Neuron (in vitro differentiated cells): ENCODE measurements around the gene CTDNEP1.

Experiments
- H2AFZ ChIP-seq: one replicate; pipeline ENCODE4 v1.6.1; 2013; ENCODE audit warnings: low read depth, mild to moderate bottlenecking, inconsistent platforms, low read length, moderate library complexity
- H3K27me3 ChIP-seq: one replicate; pipeline ENCODE4 v1.6.1; 2013; ENCODE audit warnings: low read length; ENCODE audit not compliant: insufficient read depth
- H3K36me3 ChIP-seq: one replicate; pipeline ENCODE4 v1.6.1; 2013; ENCODE audit warnings: low read length; ENCODE audit not compliant: insufficient read depth
- H3K4me1 ChIP-seq: one replicate; pipeline ENCODE4 v1.6.1; 2013; ENCODE audit warnings: low read length; ENCODE audit not compliant: insufficient read depth
- H3K4me3 ChIP-seq: 2 replicates; pipeline ENCODE4 v1.5.1; 2013; ENCODE audit warnings: mild to moderate bottlenecking, low read length, moderate library complexity
- H3K9me3 ChIP-seq: one replicate; pipeline ENCODE4 v1.6.1; 2013; ENCODE audit warnings: low read length

CTDNEP1 gene

DNA sequence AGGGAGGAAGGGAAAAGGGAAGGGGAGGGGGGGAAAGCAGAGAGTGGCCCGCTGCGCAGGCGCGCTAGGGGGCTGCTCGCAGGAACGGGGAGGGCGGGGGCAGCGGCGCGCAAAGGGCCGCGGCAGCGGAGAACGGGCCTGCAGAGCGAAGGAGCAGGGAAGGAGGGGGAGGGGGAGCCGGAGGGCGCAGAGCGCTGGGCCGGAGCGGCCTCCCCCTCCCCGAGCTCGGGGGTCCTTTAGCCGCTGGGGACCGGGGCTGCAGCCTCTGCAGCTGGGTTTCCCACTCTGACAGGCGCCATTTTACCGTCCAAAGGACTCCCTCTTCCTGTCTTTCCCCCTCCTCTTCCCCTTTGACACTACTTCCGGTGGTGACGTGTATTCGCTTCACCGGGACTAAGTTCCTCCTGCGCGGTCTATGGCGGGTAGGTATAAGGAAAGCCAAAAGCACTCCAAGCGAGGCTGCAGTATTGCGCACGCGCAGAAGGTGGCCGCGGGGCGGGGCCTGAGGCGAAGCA lies at the start of gene CTDNEP1:
TSS of gene CTDNEP1 (minus strand) at position 74 of the 515 bp plus-strand sequence. CDS start 438 bp downstream, outside the sequence.
- H2AFZ ChIP-seq: peak within 1 kb of the TSS; percentile 47
- H3K36me3 ChIP-seq: peaks cover 35% of the 10 kb centered on the region
- no peaks in the 10 kb centered on the region for H3K27me3 ChIP-seq
- H3K4me1 ChIP-seq: peaks cover 26% of the 10 kb centered on the region
- H3K4me3 ChIP-seq: peak within 1 kb of the TSS; percentile 92
- H3K9me3 ChIP-seq: no peaks in the 10 kb centered on the region

DNA sequence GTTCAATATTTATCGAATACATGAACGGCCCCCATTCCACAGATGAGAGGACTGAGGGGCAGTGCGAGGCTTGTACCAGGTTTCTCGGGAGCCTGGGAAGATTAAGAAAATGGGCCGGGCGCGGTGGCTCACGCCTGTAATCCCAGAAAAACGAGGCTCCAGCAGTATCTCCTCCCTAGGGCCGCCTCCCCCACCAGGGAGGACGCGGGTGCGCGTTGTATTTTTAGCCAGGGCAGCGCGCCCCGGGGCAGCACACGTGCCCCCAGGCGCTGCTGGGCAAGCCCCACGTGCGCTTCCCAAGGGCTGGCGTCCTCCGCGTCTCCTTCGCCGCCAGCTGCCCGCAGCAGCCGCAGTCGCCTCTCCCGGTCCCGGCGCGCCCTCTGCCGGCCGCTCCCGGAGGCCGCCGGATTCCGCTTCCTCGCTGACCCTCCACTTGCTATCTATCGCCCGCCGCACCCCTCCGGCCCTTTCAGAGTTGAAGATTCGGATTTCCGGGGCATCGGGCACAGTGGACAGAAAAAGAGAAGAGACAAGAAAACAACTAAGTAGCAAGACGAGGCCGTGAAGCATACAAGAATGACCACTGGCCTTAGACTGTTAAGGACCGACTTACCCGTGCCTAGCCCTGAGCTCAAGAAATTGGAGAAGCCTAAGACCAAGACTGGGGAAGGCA lies 44.8 kb upstream of the CTDNEP1 start:
- Histone ChIP-seq H3K9me3 (no peaks in the 10 kb centered on the region), H3K4me3 (no peak overlapping the region), H2AFZ (no peak overlapping the region), H3K27me3 (peaks cover 50% of the 10 kb centered on the region), H3K4me1 (peaks cover 18% of the 10 kb centered on the region), H3K36me3 (no peaks in the 10 kb centered on the region)

DNA sequence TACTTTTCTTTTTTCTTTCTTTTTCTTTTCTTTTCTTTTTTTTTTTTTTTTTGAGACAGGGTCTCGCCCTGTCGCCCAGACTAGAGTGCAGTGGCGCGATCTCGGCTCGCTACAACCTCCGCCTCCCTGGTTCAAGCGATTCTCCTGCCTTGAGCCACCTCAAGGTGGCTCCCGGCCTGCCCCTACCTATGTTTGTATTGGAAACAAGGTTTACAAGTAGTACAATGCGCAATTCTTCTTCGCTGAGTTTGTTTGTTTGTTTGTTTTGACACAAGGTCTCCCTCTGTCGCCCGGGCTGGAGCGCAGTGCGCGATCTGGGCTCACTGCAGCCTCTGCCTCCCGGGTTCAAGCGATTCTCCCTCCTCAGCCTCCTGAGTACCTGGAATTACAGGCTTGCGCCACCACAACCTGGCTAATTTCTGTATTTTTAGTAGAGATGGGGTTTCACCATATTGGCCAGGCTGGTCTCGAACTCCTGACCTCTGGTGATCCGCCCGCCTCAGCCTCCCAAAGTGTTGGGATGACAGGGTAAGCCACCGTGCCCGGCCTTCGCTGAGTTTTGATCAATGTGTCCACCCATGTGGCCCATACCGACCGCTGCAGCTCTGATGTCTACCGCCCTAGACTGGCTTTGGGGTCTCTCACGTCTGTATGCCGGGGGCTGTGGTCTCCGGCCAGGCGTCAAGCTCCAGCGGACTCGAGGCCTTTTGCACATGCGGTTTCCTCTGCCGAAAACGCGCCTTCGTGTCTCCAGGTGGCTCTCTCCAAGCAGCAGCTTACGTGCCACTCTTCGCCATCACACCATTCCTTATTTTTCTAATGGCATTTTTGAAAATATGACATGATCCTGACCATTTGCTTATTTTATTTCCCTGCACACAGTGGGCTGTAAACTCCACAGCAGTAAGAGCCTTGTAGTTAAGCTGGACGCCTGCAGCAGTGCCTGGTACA lies 44.0 kb upstream of the CTDNEP1 start:
- no peak overlapping the region for H3K4me3 ChIP-seq
- H2AFZ ChIP-seq: no peak overlapping the region
- no peaks in the 10 kb centered on the region for H3K9me3 ChIP-seq
- H3K27me3 ChIP-seq: peaks cover 49% of the 10 kb centered on the region
- H3K36me3 ChIP-seq: no peaks in the 10 kb centered on the region
- peaks cover 18% of the 10 kb centered on the region for H3K4me1 ChIP-seq

DNA sequence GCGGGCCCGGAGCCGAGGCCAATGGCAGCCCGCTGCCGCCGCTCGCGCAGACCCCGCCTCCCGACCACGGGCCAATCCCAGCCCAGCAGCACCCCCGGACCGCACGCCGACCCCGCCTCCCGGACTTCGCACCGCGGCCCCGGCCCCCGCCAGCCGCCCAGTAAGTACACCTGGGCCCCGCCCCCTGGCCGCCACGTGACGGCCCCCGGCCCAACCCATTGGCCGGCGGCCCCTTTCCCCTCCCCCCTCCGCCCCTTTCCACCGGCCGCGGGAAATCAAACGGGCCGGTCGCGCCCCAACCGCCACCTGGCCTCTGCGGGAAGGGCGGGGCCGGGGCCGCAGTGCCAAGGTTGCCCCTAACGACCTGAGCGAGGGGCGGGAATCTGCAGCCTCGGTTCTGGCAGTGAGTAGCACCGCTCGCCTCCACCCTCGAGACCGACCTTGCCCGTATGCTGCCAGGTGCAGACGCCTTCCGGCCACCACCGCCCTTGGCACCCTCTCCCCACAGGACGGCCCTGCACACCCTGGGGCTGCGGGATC lies 43.1 kb upstream of the CTDNEP1 start, which contains the start of gene YBX2:
TSS of gene YBX2 (minus strand) at position 26 of the 540 bp plus-strand sequence. CDS start 139 bp downstream, outside the sequence.
- peaks cover 42% of the 10 kb centered on the region for H3K27me3 ChIP-seq
- no peaks in the 10 kb centered on the region for H3K36me3 ChIP-seq
- H3K4me3 ChIP-seq: peak within 1 kb of the TSS; percentile 30
- peaks cover 18% of the 10 kb centered on the region for H3K4me1 ChIP-seq
- H3K9me3 ChIP-seq: no peaks in the 10 kb centered on the region
- H2AFZ ChIP-seq: peak within 1 kb of the TSS; percentile 3

DNA sequence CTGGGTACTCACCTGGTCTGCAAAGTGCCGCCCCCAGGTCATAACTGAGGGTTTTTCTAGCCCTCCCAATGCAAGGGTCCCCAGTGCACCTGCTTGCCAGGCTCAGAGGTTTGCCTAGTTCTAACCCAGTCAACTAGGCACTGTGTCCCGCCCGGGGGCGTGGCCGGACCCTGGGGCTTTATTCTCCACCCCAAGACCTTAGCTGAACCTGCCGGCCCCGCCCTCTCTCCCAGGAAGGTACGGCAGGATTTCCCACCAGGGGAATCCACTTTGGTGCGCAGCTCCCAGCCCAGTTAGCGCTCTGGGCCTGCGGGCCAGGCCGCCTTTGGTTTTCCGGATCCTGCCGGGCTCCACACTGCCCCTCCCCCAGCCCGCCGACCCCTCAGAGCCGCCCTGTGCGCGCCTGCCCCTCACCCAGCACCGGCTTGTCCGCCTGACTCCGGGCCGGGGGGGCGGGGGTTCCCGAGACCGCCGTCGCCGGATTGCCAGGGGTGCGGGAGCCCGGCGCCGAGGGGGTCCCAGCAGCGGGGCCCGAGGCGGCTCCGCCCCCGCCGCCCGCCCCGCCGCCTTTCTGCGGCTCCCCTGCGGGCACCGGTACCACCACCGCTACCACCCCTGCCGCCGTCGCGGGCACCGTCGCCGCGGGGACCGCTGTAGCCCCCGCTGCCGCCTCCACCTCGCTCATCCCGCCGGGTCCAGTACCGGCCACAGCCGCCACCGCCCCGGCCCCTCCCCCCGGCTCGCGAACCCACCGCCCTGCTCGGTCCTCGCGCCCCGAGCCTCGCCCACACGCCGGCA lies 42.5 kb upstream of the CTDNEP1 start:
- H3K27me3 ChIP-seq: peaks cover 41% of the 10 kb centered on the region
- peak overlapping the region; percentile 3 for H2AFZ ChIP-seq
- no peaks in the 10 kb centered on the region for H3K9me3 ChIP-seq
- H3K36me3 ChIP-seq: no peaks in the 10 kb centered on the region
- H3K4me3 ChIP-seq: peak overlapping the region; percentile 4
- H3K4me1 ChIP-seq: peaks cover 18% of the 10 kb centered on the region

DNA sequence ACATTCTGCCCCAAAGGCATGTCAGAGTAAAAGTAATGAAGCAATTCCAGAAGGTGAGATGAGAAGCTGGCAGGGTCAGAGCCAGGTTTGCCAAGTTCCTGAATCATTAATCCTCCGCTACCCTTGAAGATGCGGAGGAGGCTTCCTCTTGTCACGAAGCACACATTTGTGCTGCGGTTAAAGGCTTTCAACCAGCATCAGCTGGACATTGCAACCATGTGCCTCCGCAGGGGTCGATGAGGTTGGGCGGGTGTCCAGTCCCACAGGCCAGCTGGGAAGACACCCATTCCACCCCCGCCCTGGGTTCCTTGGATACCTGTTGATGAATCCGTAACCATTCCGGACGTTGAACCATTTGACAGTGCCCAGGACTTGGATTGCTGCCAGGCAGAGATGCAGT lies 41.6 kb upstream of the CTDNEP1 start:
- Histone ChIP-seq H3K27me3 (peaks cover 41% of the 10 kb centered on the region), H3K9me3 (no peaks in the 10 kb centered on the region), H3K4me1 (peaks cover 18% of the 10 kb centered on the region), H3K36me3 (no peaks in the 10 kb centered on the region), H3K4me3 (no peak overlapping the region), H2AFZ (no peak overlapping the region)

- peaks cover 41% of the 10 kb centered on the region for H3K27me3 ChIP-seq
- H3K4me3 ChIP-seq: no peak overlapping the region
- no peaks in the 10 kb centered on the region for H3K36me3 ChIP-seq
These were observed 41.2 kb upstream of the CTDNEP1 start for GRCh38 chr17:7292729-7293128.

DNA sequence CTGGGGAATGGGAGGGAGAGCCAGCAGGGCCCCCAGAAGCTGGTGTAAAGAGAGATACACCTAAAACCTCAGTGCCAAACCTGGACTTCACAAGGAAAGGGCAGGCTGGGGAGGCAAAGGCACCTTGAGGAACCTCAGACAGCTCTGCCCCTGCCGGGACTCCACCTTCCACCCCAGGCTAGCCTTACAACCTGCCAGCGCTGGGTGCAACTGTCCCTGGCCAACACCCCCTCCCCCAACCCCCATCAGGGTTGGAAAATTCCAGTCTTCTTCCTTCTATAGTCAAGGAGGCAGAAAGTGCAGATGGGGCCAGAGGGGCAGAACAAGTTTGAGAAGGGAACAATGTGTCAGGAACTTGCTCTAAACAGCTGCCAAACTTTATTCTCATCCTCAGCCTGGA lies 40.7 kb upstream of the CTDNEP1 start:
- Histone ChIP-seq H3K4me1 (peaks cover 18% of the 10 kb centered on the region), H3K9me3 (no peaks in the 10 kb centered on the region), H2AFZ (no peak overlapping the region), H3K4me3 (no peak overlapping the region), H3K36me3 (no peaks in the 10 kb centered on the region), H3K27me3 (peaks cover 41% of the 10 kb centered on the region)

More at GRCh38 chr17:7292729-7293128, 41.2 kb upstream of the CTDNEP1 start:
- H2AFZ ChIP-seq: no peak overlapping the region
- no peaks in the 10 kb centered on the region for H3K9me3 ChIP-seq
- peaks cover 18% of the 10 kb centered on the region for H3K4me1 ChIP-seq

DNA sequence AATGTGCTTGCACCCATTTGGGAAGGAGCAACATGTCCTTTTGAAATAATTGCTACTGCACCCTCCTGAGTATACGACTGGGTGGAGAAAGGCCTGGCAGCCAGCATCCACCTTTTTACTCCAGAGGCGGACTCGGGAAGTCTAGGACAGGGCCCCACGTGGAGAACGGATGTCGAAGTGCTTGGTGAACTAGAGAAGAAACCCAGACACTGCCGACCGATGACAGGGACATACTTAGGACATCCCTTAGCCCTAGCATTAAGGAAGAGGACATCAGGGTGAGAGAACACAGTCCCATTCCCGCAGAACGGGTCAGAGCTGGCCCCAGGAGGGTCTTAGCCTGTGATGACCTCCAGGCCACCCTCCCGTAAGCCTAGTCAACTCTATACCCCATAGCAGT lies 39.2 kb upstream of the CTDNEP1 start:
- Histone ChIP-seq H3K27me3 (peaks cover 33% of the 10 kb centered on the region), H3K36me3 (no peaks in the 10 kb centered on the region), H3K4me3 (no peak overlapping the region), H3K9me3 (no peaks in the 10 kb centered on the region), H3K4me1 (peaks cover 12% of the 10 kb centered on the region), H2AFZ (no peak overlapping the region)

DNA sequence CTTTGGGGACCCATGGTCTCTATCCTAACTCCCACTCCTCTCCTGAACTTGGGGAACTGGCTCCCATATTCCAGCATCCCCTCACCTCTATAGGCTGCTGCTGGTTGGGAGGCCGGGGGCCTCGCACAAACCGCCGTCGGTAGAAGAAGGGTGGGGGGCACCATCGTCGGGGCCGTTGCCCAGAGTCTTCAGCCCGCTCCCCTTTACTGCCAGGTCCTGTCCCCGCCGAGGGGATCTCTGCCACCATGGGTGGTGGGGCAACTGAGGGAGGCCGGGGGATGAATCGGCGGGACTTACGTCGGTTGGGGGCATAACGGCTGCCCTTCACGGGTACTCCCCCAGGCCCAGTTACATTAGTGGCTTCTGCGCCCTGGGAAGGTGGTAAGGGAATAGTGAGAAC lies 38.6 kb upstream of the CTDNEP1 start:
- H3K4me1 ChIP-seq: peaks cover 12% of the 10 kb centered on the region
- H3K36me3 ChIP-seq: no peaks in the 10 kb centered on the region
- peaks cover 29% of the 10 kb centered on the region for H3K27me3 ChIP-seq
- no peaks in the 10 kb centered on the region for H3K9me3 ChIP-seq
- no peak overlapping the region for H2AFZ ChIP-seq
- no peak overlapping the region for H3K4me3 ChIP-seq

DNA sequence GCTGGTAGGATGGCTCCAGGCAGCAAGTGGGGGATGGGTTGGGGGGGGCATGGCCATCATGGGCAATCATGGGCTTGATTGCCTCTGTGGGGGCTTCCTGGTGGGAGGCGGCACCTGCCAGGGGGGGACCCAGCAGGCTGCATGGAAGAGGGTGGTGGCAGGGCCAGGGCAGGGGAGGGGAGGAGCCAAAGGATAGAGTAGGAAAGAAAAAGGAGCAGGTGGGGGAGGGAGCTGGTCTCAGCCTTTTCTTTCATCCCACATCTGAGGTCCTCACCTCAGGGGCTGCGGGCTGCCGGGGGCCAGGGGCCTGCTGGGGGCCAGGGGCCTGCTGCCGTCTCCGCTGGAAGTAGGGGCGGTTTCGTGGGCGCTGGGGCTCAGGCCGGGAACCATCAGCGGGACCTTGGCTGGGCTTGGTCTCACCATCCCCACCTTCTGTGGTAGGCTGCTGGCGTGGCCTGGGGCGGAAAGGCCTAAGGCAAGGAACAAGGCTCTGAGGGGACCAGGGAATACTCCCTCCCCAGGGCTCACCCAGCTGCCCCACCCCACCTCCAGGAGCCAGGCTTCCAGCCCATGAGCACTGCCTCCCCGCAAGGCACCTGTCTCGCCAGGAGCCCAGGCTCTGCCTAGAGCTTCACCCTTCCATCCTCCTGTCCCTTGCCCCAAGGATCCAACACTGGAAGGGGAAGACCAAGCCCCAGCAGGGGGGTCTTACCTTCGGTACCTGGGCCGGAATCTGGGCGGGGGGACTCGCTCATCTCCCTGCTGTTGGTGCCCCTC lies 37.9 kb upstream of the CTDNEP1 start:
- Histone ChIP-seq H3K36me3 (no peaks in the 10 kb centered on the region), H3K4me3 (no peak overlapping the region), H3K4me1 (peaks cover 9% of the 10 kb centered on the region), H2AFZ (no peak overlapping the region), H3K27me3 (peaks cover 25% of the 10 kb centered on the region), H3K9me3 (no peaks in the 10 kb centered on the region)

DNA sequence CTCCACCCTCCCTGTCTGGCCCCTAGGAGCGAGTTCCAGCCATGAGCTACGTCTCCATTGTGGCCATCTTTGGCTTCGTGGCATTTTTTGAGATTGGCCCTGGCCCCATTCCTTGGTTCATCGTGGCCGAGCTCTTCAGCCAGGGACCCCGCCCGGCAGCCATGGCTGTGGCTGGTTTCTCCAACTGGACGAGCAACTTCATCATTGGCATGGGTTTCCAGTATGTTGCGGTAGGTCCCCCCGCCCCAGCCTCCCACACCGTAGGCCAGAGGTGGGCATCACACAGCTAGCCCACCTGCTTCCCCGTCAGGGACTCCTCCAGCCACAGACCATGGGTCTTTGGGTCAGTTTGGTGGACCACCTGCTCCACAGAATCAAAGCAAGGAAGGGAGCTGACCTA lies 34.1 kb upstream of the CTDNEP1 start:
- Histone ChIP-seq H3K4me3 (no peak overlapping the region), H3K36me3 (no peaks in the 10 kb centered on the region), H2AFZ (no peak overlapping the region), H3K27me3 (no peaks in the 10 kb centered on the region), H3K9me3 (no peaks in the 10 kb centered on the region), H3K4me1 (peaks cover 11% of the 10 kb centered on the region)
